ENCODE data around the gene SEC63.

SEC63 gene

DNA sequence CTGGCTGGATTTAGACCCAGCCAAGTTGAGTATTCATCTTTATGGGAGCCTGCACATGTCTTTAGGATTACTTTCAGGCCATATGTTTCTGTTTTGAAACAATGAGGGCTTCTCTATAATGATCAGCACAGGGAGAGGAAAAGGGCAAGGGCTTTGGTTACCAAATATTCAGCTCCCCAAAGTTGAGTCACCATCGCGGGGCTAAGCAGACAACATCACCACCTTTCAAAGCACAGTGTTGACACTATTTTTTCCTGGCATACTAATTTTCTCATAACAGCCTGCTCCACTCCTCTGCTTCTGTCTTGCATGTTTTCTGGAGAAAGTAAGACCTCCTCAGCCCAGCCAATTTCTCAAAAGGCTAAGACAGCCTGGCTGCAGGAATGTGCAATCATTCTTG, 138.8 kb downstream of the SEC63 start:
- no peak for DNase-seq (ENCODE audit: low spot score)

DNA sequence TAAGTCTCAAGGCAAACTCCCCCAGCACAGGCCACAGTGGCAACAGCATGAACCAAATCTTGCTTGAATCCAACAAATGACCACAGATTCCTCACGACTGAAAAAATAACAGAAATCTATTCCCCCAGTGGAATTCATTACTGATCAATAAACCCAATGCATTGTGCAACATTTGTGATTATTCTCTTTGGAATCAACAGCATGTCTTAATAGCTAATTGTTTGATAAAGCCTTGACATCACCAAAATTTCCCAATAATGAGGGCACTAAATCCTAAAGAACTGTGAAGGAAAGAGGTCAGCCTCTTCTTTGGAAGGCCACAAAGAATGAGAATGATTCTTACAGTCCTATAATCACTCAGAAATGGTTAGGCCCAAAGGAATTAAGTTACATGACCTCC, 139.7 kb downstream of the SEC63 start:
- no peak for DNase-seq (ENCODE audit: low spot score)

DNA sequence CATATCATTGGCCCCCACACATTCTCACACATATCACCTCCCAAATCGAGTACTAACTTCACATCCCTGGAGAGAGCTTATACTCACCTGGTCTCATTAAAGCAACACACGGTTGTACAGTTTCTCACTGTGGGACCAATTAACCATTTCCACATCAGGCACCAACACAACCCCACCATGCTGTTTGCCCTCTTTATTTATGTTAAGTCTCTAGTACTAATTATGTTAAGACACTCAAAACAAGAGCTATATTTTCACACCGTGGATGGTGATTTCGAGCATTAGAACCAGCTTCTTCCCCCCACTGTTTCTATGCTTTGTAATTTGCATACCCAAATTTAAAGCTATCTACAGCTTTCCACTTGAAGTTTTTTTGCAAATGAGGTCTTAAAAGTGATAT, 140.2 kb downstream of the SEC63 start:
- DNase-seq (ENCODE audit: low spot score), result no peak
